GM18873 (cell line): ENCODE data around the gene ETNK1.

Source experiments
- ATAC-seq: cut with Tn5 transposase; IDR thresholded peaks from one replicate; pipeline ENCODE4 v1.9.1; 2021; ENCODE audit warnings: mild to moderate bottlenecking, moderate library complexity, moderate number of reproducible peaks; ENCODE audit not compliant: unreplicated experiment, low FRiP score

ETNK1 gene

DNA sequence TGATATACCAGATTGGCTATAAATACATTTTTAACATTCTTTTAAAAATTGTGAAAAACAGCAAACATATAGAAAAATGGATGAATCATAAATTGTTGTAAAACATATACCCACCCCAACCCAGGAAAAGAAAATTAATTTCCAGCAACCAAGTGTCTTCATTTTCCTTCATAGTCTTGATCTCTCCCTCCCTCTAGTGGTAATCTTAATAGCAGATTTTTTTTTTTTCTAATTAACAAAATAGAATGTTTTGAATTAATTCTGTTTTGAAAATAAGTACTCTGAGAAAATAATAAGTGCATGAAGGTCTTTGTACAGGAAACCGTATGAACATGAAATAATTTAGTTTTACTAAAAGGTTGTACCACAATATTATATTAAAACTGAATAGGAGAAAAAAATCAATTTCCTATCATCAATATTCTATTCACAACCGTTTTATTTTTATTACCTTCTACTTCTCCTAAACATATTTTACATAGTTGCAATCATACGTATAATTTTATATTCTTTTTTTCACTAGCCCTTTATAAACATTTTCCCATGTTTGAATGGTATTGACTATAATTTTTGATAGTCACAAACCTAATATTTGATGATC, 7.0 kb downstream of the ETNK1 start:
- ATAC-seq, result no peak

DNA sequence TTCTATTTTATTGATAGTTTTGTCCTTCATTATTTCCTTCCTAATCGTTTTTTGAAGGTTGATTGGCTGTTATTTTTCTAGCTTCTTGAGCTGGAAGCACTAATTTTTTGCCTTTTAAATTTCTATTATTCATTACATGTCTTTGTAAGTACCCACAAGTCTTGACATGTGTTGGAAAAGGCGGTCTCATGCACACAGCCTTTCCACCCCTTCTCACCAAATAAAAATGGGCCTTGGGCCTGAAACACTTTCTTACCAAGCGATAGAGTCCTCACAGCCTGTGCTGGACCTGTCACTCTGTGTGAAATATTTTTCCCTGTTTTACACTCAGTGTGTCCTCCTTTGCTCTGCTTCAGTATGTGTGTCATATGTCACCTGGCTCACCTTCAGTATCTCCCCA, 9.9 kb downstream of the ETNK1 start:
- no peak for ATAC-seq

DNA sequence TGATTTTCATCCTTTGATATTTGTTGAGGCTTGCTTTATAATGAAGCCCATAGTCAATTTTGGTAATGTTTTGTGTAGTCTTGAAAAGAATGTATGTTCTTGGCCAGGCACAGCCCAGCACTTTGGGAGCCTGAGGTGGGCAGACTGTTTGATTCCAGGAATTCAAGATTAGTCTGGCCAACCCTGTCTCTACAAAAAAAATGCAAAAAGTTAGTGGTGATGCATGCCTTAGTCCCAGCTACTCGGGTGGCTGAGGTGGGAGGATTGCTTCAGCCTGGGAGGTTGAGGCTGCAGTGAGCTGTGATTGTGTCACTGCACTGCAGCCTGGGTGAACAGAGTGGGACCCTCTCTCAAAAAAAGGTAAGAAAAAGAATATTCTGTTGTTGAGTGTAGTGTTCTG, 10.8 kb downstream of the ETNK1 start:
- no peak for ATAC-seq

DNA sequence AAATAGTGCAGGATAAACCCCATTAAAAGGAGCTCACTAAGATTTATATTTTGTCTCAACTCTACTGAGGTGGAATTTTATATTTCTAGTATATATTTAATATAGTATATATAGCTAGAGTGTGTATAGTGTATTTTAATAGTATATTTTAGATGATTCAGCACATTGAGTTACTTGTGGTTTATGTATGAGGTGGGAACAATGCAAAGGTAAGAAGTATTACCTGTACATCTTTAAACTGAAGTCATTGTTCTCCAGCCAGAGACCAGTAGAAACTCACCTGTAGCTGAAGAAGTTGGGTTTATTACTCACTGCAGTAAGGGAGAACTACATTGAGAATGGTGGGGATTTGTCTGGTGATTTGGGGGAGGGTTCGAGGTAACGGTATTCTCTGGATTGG, 15.9 kb downstream of the ETNK1 start:
- ATAC-seq, result no peak

DNA sequence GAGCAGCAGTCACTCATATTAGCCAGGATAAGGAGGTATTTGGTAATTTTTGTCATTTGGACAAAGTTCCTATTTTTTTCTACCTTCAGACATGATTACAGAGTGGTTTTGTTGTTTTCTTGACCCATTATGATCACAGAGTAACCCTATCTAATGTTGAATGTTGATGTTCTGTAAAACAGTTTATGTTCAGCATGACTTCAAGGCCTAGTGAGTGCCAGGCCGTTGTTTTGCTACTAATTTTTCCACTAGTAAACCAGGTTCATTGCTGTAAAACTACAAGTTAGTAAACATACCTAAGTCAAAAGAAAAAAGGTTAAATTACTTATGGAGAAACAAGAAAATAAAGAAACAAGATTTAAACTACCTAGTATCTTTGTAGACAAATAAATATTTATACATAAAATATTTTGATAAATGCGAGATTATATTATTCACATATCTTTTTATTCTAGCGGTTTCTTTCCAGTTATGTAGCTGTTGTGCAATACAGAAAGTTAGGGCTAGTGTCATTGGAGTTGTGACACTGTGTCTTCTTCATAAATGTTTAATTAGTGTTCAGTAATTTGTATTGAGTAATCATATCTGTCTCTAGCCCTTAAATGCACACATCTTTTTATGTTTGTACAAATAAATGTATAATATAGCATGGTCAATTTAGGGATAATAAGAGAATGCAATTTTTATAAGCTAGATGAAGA, 16.5 kb downstream of the ETNK1 start:
- no peak for ATAC-seq

DNA sequence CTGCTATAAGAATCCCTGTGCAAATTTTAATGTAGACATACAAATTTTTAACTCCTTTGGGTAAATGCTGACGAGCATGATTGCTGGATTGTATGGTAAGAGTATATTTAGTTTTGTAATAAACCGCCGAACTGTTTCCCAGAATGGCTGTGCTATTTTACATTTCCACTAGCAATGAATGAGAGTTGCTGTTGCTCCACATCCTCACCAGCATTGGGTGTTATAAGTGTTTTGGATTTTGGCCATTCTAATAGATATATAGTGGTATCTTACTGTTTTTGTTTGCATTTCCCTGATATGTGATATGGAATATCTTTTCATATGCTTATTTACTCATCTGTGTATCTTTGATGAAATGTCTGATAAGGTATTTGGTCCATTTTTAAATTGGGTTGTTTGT, 23.7 kb downstream of the ETNK1 start:
- no peak for ATAC-seq

DNA sequence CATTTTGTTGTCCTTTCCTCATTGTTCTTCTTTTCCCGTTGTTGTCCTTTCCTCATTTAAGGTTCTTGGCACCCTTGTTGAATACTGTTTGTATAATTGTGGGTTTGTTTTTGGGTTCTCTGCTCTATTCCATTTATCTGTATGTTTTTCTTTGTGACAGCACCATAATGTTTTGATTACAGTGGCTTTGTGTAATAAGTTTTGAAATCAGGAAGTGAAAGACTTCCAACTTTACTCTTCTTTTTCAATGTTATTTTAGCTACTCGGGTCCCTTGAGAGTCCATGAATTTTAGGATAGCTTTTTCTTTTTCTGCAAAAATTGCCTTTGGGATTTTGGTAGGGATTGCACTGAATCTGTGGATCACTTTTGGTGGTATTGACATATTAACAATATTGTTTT, 28.1 kb downstream of the ETNK1 start:
- ATAC-seq, result no peak

DNA sequence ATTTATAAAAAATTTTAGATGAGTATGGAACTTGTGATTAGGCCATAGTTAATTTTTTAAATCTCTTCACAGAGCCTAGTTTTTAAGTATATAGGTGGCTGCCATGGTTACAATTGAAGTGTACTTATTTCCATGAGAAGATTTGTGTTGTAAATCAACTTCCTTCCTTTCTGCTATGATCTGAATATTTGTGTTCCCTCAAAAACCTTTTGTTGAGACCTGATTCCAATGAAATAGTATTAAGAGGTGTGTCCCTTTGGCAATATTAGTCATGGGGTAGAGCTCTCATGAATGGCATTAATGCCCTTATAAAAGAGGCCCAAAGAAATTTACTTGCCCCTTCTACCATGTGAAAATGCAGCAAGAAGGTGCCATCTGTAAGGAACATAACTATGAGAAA, 28.8 kb downstream of the ETNK1 start:
- ATAC-seq, result no peak

DNA sequence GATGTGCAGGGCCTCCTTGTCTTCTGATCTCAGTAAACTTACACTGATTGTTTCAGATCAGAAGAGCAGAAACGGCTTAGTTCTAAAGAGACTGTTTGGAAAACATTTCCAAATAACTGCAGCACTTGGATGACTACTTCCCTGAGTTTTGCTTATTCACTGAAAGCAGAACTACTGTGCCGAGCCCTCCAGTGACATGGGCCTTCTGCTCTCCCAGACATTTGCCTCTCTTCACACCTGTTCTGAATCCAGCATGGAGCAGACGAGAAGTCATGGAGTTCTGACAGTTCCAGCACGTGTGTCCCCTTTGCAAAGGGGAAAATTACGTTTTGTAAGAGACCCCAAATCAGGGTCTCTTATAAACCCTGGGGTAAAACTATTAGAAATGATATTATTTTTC, 31.4 kb downstream of the ETNK1 start:
- no peak for ATAC-seq

DNA sequence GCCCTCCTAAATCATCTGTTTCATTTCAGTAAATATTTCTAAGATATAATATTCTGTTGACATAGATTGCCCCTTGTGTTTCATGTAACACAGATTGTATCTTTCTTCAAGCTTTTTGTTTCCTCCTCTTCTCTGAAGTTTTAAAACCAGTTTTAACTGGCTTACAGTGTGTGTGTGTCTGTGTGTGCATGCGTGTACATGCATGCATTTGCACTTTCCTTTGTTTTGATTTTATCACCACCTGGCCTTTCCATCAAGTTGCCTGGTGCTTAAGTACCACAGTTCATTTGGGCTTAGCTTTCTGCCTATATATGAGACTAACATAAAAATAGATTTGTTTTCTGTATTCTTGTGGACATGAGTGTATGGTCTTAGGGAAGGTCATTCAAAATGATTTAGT, 31.9 kb downstream of the ETNK1 start:
- no peak for ATAC-seq

DNA sequence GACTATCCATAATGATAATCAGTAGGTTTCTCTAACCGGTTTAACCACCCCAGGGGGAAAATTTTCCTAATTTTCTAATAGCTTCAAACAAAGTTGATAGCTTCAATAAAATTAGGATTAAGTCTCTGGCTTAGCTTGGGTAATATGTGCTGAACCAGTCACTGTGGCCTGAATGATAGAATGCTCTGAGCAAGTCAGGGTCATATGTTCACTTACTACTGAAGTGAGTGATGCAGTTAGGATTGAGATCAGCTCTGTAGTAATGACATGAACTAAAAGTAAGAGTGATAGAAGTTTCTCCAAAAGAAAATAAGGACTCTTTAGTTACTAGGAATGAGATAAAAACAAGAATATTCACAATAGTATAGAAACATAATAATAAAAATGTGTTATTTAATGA, 32.6 kb downstream of the ETNK1 start:
- ATAC-seq, result no peak

DNA sequence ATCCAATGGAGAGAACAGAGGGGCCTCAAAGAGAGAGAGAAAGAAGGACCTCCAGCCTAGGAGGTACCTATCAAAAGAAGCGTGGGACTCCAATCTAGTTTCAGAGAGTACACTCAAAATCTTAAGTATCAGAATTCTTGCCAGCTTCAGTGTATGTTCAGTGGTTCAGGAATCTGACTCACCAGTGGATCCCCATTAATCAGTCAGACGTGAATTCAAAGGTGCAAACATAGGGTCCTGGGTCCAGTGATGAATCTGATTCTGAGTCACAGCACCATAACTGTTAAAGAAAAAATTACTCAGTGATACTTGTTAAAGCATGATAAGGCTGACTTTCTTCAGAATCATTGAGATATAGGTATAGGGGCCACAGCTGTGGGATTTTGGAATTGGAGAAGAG, 33.2 kb downstream of the ETNK1 start:
- ATAC-seq, result no peak

DNA sequence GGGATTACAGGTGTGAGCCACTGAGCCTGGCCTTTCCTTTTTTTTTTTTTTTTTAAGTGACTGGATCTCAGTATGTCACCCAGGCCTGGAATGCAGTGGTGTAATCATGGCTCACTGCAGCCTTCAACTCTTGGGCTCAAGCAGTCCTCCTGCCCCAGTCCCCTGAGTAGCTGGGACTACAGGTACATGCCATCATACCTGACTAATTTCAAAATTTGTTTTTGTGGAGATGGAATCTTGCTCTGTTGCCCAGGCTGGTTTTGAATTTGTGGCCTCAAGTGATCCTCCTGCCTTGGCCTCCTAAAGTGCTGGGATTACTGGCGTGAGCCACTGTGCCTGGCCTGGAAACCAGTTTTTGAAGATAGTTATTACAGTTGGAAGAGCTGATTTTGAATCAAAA, 37.4 kb downstream of the ETNK1 start:
- no peak for ATAC-seq

DNA sequence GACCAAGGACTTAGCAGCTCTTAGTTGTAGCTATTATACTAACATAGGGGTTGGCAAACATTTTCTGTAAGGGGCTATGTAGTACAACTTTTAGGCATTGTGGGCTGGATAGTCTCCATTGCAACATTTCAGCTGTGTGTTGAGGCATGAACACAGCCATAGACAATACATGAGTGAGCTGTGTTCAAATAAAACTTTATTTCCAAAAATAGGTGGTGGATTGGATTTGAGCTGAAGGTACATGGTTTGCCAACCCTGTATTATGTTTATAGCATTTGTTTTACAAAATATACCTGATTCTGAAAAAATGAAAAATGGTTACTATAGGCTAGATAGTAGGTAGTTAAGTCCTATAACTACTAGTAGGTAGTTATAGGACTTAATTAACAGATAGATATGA, 40.5 kb downstream of the ETNK1 start:
- no peak for ATAC-seq

DNA sequence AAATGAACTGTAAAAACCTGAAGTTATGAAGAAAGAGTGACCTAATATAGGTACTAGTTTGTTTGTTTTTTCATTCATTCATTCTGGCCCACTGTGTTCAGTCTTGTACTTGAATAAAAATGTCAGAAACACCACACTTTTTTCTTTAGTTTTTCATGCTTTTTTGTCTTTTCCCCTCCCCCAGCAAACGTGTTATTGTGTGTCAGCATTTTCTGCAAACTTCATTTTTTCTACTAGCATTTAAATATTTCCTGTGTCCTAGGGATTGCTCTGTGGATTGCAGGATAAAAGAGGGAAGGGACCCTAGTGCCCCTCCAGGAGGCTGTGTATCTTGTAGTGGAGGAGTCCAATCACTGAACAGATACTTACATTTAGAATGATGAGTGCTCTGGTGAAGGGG, 42.2 kb downstream of the ETNK1 start:
- no peak for ATAC-seq

DNA sequence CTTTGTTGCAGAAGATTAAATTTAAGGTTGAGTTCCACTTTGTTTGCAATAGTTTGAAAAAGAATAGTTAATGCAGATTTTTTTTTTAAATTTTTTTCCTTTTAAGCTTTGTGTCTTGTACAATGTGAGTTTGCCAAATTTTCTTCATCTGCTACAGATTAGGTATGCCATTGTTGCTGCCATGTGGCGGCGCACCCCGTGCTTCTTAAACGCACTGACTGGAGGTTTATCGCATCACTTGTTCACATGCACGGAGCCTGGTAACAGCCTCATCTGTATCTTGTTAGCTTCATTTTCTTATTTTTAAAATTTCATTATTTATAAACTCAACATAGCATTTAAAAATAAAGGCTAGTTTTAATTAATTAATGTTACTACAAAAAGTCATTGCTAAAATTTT, 43.5 kb downstream of the ETNK1 start:
- no peak for ATAC-seq

DNA sequence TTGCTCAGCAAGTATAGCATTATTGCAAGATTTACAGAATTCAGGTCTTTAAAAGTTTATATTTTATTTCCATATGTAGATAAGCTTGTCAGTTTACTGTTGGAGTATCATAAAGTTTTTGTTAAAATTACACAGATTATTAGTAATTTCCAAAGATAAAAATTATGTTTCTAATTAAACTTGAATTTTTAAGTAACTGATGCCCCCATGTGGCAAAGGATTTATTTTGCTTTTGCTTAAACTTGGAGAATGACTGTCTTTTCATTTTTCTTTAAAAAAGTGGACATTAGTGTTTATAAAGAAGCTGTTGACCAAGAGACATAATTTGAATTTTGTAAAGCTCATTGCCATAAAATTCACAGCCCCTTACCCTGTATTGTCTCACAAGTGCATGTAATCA, 45.8 kb downstream of the ETNK1 start:
- no peak for ATAC-seq

DNA sequence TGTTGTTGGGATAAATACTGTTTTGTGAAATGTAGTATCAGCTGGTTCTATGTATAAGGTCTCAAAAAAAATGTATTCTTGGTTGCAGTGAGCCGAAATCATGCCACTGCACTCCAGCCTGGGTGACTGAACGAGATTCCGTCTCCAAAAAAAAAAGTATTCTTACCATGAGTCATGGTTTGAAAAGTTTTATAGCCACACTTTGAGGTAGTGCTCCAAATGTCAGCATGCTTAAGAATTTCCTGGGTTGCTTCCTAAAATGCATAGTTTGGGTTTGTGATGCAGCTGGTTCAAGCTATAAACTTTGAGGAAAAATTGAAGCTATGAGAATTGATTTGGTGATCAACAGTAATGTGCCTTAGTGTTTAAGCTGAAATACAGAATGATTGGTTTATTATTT, 48.0 kb downstream of the ETNK1 start:
- no peak for ATAC-seq

DNA sequence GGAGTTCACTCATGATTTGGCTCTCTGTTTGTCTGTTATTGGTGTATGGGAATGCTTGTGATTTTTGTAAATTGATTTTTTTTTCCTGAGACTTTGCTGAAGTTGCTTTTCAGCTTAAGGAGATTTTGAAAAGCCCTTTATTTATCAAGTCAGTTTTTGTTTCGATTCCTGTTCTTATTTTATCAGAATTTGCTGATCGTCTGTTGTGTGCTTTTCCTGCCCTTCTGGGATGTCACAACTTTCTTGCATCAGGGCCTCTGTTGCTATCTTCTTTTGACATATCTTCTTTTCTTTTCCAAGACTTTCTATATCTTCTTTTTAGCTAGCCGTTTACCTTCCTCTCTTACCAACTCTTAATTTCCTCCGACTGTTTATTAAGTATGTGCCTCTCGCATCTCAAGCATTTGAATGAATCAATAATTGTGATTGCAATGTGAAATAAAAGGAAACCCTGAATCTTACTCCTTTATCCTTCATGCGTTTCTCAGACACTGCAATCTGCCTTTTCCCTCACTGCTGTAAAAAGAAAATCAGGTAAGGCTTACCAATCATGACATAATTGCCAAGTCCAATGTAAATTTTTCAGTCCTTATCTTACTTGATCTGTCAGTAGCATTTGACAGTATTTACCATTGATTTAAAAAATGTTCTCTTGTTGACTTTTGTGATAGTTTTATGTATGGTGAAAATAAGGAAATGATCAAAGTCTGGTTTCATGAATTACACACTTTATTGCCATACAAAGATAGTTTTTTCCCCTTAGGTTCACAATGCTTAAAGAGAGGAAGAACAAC, 53.0 kb downstream of the ETNK1 start:
- no peak for ATAC-seq

DNA sequence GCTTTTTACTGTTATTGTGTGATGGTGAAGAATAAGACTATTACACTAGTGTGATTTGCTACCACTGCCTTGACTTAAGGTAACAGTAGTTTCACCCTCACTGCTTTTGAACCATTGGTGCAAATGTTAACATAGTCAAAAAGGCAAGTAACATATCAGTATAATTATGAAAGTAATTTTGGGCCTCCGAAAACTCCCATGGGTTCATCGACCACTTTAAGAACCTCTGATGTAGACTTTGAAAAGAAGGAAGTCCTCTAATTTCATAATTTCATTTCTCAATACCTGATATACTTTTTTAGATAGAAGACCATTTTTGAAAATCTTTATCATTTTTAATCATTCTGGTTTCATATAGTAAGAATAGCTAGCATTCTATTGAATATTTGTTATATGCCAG, 57.7 kb downstream of the ETNK1 start:
- no peak for ATAC-seq

DNA sequence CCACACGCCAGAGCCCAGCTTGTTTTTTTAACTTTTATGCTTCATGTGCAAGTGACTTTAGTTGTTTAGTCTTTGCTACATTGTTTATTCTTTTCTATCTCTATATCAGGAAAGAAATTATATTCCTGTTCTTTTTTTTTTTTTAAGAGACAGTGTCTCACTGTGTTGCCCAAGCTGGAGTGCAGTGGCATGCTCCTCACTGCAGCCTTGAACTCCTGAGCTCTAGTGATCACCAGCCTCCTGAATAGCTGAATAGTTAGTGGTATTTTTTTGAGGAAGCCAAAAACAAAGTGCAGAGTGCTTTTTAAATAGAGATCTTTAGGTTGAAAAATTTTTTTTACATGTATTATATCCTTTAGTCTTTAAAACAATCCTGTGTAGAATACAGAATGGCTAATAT, 58.2 kb downstream of the ETNK1 start:
- ATAC-seq, result no peak
